GM18498 (cell line): Measurements from ENCODE around the gene HMGCS2.

Experiments
- ATAC-seq: cut with Tn5 transposase; IDR thresholded peaks from one replicate; pipeline ENCODE4 v1.9.1; 2021; ENCODE audit warnings: mild to moderate bottlenecking, moderate library complexity; ENCODE audit not compliant: unreplicated experiment

The HMGCS2 gene

GRCh38 chr1:119702384-119702783 lies 66.3 kb downstream of the HMGCS2 start:
- ATAC-seq = no peak

- ATAC-seq = no peak
These were observed 67.0 kb downstream of the HMGCS2 start for GRCh38 chr1:119701659-119702058.

GRCh38 chr1:119700326-119700725 lies 68.4 kb downstream of the HMGCS2 start:
- ATAC-seq = no peak
